B cell (primary cell): ENCODE measurements around the gene WDR70.

Experiments used
- CTCF ChIP-seq: fragments of 200-600 bp; IDR thresholded peaks from one replicate; pipeline ENCODE4 v1.8.0; 2022; ENCODE audit warnings: antibody characterized with exemption, mild to moderate bottlenecking
- EZH2 ChIP-seq: IDR thresholded peaks from 2 replicates; pipeline ENCODE4 v1.6.1; 2012; ENCODE audit warnings: borderline replicate concordance, low read depth, mild to moderate bottlenecking, moderate library complexity, low read length; ENCODE audit not compliant: insufficient read depth, poor library complexity, severe bottlenecking

- TF ChIP-seq CTCF (no peak), EZH2 (no peak)
Measured at GRCh38 chr5:37517686-37518085, 138.6 kb downstream of the WDR70 start.
